ENCODE measurements around the gene MAP3K5. TPM values are rescaled to one million over a fixed set of nuclear protein-coding genes. Genes with fewer than 3 reads are reported as not detected.
"Not testable (repeated sequence)": the region's sequence is repeated elsewhere in the genome, so short reads cannot be mapped to it uniquely, and the experiment has no call there.

MAP3K5 gene
- 10 to 100 TPM; 17.5 to 18.9 TPM for total RNA-seq
- long read RNA-seq, full-length matches to known transcripts: 14 of 42 reads
- long read RNA-seq, partial matches to known transcripts: 12 of 42 reads
- long read RNA-seq, other reads (novel, unspliced or antisense): 16 of 42 reads

GRCh38 chr6:136792410-136793262 lies at the start of gene MAP3K5:
Gene MAP3K5 (minus strand): TSS chr6:136792477. CDS start chr6:136792157, 320 bp downstream.
- intact Hi-C loops (cut with DNase I, micrococcal nuclease): loop anchor here (2.0 to 10.0 kb wide), 3 partner anchors 148 to 208 kb away; no protein-coding TSS in a partner anchor
- ATAC-seq (peak; percentile 85), DNase-seq (peak; percentile 89 to 97)

GRCh38 chr6:136840276-136841001 lies 48.2 kb upstream of the MAP3K5 start:
- no peak for DNase-seq
- ATAC-seq: no peak
- intact Hi-C loops (cut with DNase I, micrococcal nuclease): no loop called here

GRCh38 chr6:136831873-136832562 lies 39.7 kb upstream of the MAP3K5 start:
- intact Hi-C loops (cut with DNase I, micrococcal nuclease): no loop called here

GRCh38 chr6:136826216-136826615 lies 33.9 kb upstream of the MAP3K5 start:
- DNase-seq (no peak), ATAC-seq (no peak)
- intact Hi-C loops (cut with DNase I, micrococcal nuclease): no loop called here

More at GRCh38 chr6:136831873-136832562, 39.7 kb upstream of the MAP3K5 start:
- ATAC-seq (no peak), DNase-seq (no peak)

DNA sequence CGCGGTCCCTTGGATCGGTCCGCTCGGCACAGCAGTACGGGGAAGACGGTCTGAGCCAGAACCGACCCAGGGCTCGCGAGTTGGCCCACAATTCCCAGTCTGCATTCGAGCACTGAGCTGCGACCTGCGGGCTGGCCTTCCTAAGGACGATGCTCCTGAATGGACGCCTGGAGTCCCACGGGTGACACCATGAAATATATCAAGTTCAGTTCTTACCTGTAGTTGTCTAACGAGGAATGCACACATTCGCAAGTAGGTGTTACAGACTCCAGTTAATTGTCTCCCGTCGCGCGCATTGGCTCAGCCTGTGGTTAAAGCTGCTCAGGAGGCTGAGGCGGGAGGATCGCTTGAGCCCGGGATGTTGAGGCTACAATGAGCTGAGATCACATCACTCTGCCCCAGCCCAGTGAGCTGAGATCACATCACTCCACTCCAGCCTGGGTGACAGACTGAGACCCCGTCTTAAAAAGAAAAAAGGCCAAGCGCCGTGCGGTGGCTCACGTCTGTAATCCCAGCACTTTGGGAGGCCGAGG lies 30.9 kb upstream of the MAP3K5 start:
- intact Hi-C loops (cut with DNase I, micrococcal nuclease): no loop called here
- peak; percentile 33 to 49 for DNase-seq
- no peak for ATAC-seq

- DNase-seq (peak; percentile 91), ATAC-seq (peak; percentile 94)
- intact Hi-C loops (cut with DNase I, micrococcal nuclease): no loop called here
Observed at GRCh38 chr6:136822376-136823127, 30.3 kb upstream of the MAP3K5 start, which contains the start of gene PEX7. Gene PEX7 (plus strand): TSS chr6:136822592. CDS start chr6:136822666, 74 bp downstream.

GRCh38 chr6:136822046-136822375 lies 29.7 kb upstream of the MAP3K5 start:
- ATAC-seq (peak; percentile 6), DNase-seq (peak in 1 of 2 donors; percentile 37)
- intact Hi-C loops (cut with DNase I, micrococcal nuclease): no loop called here

DNA sequence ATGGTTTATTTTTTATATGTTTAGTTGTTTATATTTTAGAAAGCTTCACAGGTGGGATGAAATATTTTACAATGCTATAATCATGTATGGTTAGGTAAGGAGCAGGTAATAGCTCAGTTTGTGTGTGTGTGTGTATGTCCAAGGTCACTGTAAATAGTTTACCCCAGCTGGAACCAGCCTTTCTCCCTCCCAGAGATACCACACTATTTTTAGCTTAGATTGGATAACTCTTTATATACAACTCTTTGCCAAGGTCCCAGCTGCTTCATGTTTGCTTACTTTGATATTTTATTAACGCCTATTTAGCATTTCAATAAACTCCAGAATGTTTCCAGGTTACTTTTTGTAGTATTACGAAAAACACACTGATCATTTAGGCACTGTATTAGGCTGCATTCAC lies 28.3 kb upstream of the MAP3K5 start:
- DNase-seq (no peak), ATAC-seq (no peak)
- intact Hi-C loops (cut with DNase I, micrococcal nuclease): no loop called here

- intact Hi-C loops (cut with DNase I, micrococcal nuclease): no loop called here
- ATAC-seq (no peak), DNase-seq (no peak)
Observed at GRCh38 chr6:136816656-136817055, 24.4 kb upstream of the MAP3K5 start.

GRCh38 chr6:136815608-136816007 lies 23.3 kb upstream of the MAP3K5 start:
- intact Hi-C loops (cut with DNase I, micrococcal nuclease); ATAC-seq; DNase-seq: not testable (repeated sequence)

DNA sequence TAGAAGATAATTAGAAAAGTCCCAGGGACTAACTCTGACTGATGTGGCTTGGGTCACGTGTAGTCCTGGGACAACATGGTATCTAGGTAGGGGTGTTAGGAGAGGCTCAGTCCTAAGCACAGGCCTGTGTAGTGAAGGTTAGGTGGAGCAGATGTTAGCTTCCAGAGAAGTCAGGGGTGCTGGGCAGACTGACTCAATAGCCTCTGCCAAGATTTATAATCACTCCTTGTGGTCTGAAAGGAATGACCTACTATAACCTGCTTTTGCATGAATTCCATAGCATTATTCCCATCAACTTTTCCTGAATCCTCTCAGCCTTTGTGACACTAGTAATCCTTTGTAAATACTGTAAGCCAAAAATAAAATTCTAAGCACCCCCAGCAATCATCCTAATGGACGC lies 19.9 kb upstream of the MAP3K5 start:
- intact Hi-C loops (cut with DNase I, micrococcal nuclease): no loop called here
- no peak for DNase-seq
- ATAC-seq: no peak

DNA sequence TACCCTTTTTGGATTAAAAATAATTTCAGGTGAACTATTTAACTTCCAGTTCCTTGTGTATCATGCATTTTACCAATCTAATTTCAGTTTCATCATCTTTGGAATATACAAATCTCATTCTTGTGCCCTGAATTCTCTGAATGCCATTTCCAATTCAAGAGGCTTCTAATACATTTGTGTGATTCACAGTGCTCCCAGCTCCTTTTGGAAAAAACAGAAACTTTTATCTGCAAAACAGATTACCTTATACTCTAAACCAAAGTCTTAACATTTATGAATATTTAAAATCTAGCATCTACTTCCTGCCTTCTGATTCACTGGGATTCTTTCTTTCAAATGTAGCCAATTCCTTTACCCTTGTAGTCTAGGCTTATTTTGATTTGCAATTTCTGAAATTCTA lies 19.0 kb upstream of the MAP3K5 start:
- DNase-seq: no peak
- no peak for ATAC-seq
- intact Hi-C loops (cut with DNase I, micrococcal nuclease): no loop called here

DNA sequence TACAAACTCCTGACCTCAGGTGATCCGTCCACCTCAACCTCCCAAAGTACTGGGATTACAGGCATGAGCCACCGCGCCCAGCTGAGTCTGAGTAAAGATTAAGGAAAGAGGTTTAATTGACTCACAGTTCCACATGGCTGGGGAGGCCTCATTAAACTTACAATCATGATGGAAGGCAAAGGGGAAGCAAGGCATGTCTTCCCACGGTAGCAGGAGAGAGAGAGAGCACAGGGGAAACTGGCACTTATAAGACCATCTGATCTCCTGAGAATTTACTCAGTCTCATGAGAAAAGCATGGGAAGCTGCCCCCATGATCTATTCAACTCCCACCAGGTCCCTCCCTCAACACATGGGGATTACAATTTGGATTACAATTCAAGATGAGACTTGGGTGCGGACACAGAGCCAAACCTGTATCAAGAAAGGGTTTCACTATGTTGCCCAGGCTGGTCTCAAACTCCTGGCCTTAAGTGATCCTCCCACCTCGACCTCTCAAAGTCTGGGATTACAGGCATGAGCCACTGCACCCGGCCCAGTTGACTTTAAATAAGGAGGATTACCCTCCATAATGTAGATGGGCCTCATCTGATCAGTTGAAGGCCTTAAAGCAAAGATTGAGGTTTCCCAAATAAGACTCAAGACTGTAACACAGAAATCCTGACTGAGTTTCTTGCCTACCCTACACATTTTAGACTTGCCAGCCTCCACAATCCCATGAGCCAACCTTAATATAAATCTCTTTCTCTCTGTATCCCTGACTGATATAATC lies 17.0 kb upstream of the MAP3K5 start:
- ATAC-seq (no peak), DNase-seq (no peak)
- intact Hi-C loops (cut with DNase I, micrococcal nuclease): no loop called here

GRCh38 chr6:136803608-136804007 lies 11.3 kb upstream of the MAP3K5 start:
- intact Hi-C loops (cut with DNase I, micrococcal nuclease): no loop called here
- DNase-seq (no peak), ATAC-seq (no peak)

- ATAC-seq (no peak), DNase-seq (no peak)
- intact Hi-C loops (cut with DNase I, micrococcal nuclease): no loop called here
Observed at GRCh38 chr6:136801581-136801980, 9.3 kb upstream of the MAP3K5 start.

GRCh38 chr6:136798044-136798443 lies 5.8 kb upstream of the MAP3K5 start:
- no peak for DNase-seq
- intact Hi-C loops (cut with DNase I, micrococcal nuclease): loop anchor here (10.0 kb wide), 2 partner anchors 153 to 213 kb away; no protein-coding TSS in a partner anchor
- ATAC-seq: no peak

DNA sequence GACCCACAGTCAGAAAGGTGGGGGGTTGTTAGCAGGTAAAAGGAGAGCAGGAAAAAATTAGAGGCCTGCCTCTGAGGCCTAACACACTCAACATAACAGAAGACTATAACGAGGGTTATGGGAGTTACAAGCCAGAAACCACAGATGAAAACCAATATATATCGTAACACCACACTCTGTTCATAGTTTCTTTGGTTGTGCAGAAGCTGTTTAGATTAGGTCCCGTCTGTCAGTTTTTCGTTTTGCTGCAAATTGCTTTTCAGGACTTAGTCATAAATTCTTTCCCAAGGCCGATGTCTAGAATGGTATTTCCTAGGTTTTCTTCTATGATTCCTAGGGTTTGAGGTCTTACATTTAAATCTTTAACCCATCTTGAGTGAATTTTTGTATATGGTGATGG lies 3.7 kb upstream of the MAP3K5 start:
- intact Hi-C loops (cut with DNase I, micrococcal nuclease): loop anchor here (10.0 kb wide), 2 partner anchors 151 to 211 kb away; no protein-coding TSS in a partner anchor
- ATAC-seq: no peak
- no peak for DNase-seq

Measured in left colon (tissue), 2 donors.